ENCODE measurements around the gene AICDA.
"Not testable (repeated sequence)": the region's sequence is repeated elsewhere in the genome, so short reads cannot be mapped to it uniquely, and the experiment has no call there.

- TF ChIP-seq, protein P1, sequence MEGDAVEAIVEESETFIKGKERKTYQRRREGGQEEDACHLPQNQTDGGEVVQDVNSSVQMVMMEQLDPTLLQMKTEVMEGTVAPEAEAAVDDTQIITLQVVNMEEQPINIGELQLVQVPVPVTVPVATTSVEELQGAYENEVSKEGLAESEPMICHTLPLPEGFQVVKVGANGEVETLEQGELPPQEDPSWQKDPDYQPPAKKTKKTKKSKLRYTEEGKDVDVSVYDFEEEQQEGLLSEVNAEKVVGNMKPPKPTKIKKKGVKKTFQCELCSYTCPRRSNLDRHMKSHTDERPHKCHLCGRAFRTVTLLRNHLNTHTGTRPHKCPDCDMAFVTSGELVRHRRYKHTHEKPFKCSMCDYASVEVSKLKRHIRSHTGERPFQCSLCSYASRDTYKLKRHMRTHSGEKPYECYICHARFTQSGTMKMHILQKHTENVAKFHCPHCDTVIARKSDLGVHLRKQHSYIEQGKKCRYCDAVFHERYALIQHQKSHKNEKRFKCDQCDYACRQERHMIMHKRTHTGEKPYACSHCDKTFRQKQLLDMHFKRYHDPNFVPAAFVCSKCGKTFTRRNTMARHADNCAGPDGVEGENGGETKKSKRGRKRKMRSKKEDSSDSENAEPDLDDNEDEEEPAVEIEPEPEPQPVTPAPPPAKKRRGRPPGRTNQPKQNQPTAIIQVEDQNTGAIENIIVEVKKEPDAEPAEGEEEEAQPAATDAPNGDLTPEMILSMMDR (IDR thresholded peaks at IDR 0.05; ENCODE audit: low read depth, low read length), result not testable (repeated sequence)
- not testable (repeated sequence) for TF ChIP-seq EZH2phosphoT487 (IDR thresholded peaks at IDR 0.05; ENCODE audit: low read depth)
Measured at GRCh38 chr12:8636007-8636346, 23.3 kb upstream of the AICDA start.

Measured in OCI-LY3 (cell line).